Measurements from ENCODE around the gene B3GALNT2.
"Not testable (repeated sequence)": the region's sequence is repeated elsewhere in the genome, so short reads cannot be mapped to it uniquely, and the experiment has no call there.

B3GALNT2 gene

GRCh38 chr1:235485558-235485957 is 18.7 kb downstream of the B3GALNT2 start:
- Histone ChIP-seq H3K4me3 (no peak overlapping the region), H3K27ac (no peak overlapping the region)
- no peak for TF ChIP-seq CTCF (IDR thresholded peaks at IDR 0.05)
- DNase-seq (ENCODE audit: low spot score), result no peak

GRCh38 chr1:235483090-235483489 is 21.2 kb downstream of the B3GALNT2 start:
- Histone ChIP-seq H3K4me3 (no peak overlapping the region), H3K27ac (no peak overlapping the region)
- no peak for DNase-seq (ENCODE audit: low spot score)
- no peak for TF ChIP-seq CTCF (IDR thresholded peaks at IDR 0.05)

- Histone ChIP-seq H3K27ac (no peak overlapping the region), H3K4me3 (no peak overlapping the region)
- no peak for TF ChIP-seq CTCF (IDR thresholded peaks at IDR 0.05)
- DNase-seq (ENCODE audit: low spot score), result no peak
These were observed 30.4 kb downstream of the B3GALNT2 start for GRCh38 chr1:235473806-235474205.

- no peak overlapping the region for H3K27ac ChIP-seq
- TF ChIP-seq CTCF (IDR thresholded peaks at IDR 0.05), result no peak
- DNase-seq (ENCODE audit: low spot score), result no peak
- no peak overlapping the region for H3K4me3 ChIP-seq
These were observed 33.4 kb downstream of the B3GALNT2 start for GRCh38 chr1:235470741-235471439.

- not testable (repeated sequence) for DNase-seq (ENCODE audit: low spot score)
These were observed 34.4 kb downstream of the B3GALNT2 start for GRCh38 chr1:235469897-235470296.

GRCh38 chr1:235468970-235469369 is 35.3 kb downstream of the B3GALNT2 start:
- no peak overlapping the region for H3K27ac ChIP-seq
- no peak for TF ChIP-seq CTCF (IDR thresholded peaks at IDR 0.05)

More at GRCh38 chr1:235469897-235470296, 34.4 kb downstream of the B3GALNT2 start:
- H3K4me3 ChIP-seq, H3K27ac ChIP-seq: not testable (repeated sequence)

GRCh38 chr1:235468004-235468403 is 36.2 kb downstream of the B3GALNT2 start:
- no peak for DNase-seq (ENCODE audit: low spot score)
- no peak overlapping the region for H3K27ac ChIP-seq
- no peak for TF ChIP-seq CTCF (IDR thresholded peaks at IDR 0.05)
- H3K4me3 ChIP-seq, result no peak overlapping the region

More at GRCh38 chr1:235468970-235469369, 35.3 kb downstream of the B3GALNT2 start:
- no peak overlapping the region for H3K4me3 ChIP-seq
- no peak for DNase-seq (ENCODE audit: low spot score)

All from coronary artery (tissue), 2 donors.